ENCODE data around the gene PADI1. TPM values are rescaled to one million over a fixed set of nuclear protein-coding genes. Genes with fewer than 3 reads are reported as not detected.

Gene PADI1
- polyA plus RNA-seq, 2 of the 4 experiments (the other 2 are of a cell fraction), result 1.4 to 2.0 TPM

DNA sequence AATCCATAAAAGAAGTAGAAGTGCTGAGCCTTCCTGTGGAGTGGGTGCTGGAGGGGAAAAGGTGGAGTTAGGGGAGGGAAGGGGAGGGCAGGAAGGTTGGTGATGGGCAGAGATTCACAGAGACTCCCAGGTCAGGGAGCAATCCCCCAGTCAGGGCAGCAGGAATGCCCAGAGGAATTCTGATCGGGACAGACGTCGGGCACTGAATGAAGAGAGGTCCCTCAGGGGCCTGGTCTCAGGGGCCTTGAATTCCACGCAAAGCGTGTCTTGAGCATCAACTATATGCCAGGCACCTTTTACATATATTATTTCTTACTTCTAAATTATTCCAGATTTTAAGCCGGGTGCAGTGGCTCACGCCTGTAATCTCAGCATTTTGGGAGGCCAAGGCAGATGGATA is 7.2 kb upstream of the PADI1 start:
- WGBS (ENCODE audit: missing lambda C conversion rate), result 95% methylated on average over 7 of the region's 7 CpGs
- Histone ChIP-seq H3K4me3 (no peak overlapping the region), H3K27ac (peak overlapping the region in 1 of 2 experiments; percentile 93; a peak in 2 of 6 replicates), H3K4me2 (no peak overlapping the region), H3K9me3 (no peaks in the 10 kb centered on the region), H3K4me1 (peaks cover 35% of the 10 kb centered on the region)
- ChIA-PET POLR2A (no interaction called here), CTCF (interaction anchor here (1.4 kb wide), 1 partner anchor 39 kb away, joined by 4 read pairs; no protein-coding TSS in a partner anchor)
- ATAC-seq, result no peak
- DNase-seq (ENCODE audit: low read depth in 1 of 2, low spot score in 1 of 2), result no peak
- TF ChIP-seq, protein P1, sequence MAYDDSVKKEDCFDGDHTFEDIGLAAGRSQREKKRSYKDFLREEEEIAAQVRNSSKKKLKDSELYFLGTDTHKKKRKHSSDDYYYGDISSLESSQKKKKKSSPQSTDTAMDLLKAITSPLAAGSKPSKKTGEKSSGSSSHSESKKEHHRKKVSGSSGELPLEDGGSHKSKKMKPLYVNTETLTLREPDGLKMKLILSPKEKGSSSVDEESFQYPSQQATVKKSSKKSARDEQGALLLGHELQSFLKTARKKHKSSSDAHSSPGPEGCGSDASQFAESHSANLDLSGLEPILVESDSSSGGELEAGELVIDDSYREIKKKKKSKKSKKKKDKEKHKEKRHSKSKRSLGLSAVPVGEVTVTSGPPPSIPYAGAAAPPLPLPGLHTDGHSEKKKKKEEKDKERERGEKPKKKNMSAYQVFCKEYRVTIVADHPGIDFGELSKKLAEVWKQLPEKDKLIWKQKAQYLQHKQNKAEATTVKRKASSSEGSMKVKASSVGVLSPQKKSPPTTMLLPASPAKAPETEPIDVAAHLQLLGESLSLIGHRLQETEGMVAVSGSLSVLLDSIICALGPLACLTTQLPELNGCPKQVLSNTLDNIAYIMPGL (CRISPR knock-in tag; IDR thresholded peaks at IDR 0.05; ENCODE audit: borderline replicate concordance), result no peak
- TF ChIP-seq SREBF2 (IDR thresholded peaks at IDR 0.05), result no peak
- TF ChIP-seq POLR2A (IDR thresholded peaks at IDR 0.05; ENCODE audit: low read length), result no peak
- no peak for TF ChIP-seq ZC3H11A (IDR thresholded peaks at IDR 0.05)
- no peak for TF ChIP-seq NFE2L2 (conservative IDR thresholded peaks at IDR 0.05; ENCODE audit: low read length)
- TF ChIP-seq KDM5A (IDR thresholded peaks at IDR 0.05), result no peak
- TF ChIP-seq ZSCAN20 (CRISPR knock-in tag; IDR thresholded peaks at IDR 0.05), result no peak
- no peak for TF ChIP-seq PBX3 (IDR thresholded peaks at IDR 0.05)
- TF ChIP-seq ZFP36 (IDR thresholded peaks at IDR 0.05; ENCODE audit: borderline replicate concordance, partially characterized antibody), result no peak
- no peak for TF ChIP-seq RAD21 (conservative IDR thresholded peaks at IDR 0.05 in 1 of 2, IDR thresholded peaks at IDR 0.05 in 1 of 2)
- FAIRE-seq, result no peak

DNA sequence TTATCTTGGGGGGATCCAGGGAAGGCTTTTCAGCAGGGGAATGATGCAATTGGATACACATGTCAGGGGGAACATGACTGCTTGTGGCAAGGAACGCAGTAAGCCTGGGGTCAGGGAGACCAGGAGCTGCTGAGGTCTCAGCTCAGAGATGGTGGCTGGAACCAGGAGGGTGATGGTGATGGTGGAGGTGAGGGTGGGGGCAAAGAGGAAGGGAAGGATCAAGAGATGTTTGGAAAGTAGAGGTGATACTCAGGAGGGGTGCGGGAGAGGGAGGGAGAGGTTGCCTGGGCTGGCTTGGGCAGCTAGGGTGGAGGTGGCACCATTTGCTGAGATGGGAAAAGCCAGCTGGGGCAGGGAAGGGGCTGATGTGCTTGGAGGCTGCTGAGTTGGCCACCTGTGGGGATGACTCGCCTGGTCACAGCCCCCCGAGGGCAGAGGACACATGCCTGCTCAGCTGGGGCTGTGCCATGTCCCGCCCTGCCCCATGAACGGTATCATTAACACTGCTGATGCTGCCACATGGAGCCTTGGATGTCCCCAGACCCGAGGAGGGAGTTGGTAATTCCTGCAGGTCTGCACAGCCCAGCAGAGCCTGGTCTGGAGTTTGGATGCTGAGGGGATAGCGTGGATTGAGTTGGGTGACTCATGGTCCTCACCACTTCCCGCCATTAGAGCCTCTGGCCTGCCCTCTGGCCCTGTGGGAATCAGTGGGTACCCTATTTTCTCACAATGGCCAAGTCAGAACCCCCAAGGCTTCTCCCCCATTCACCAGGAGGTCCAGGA is 6.3 kb upstream of the PADI1 start:
- no peak overlapping the region; the same call in 2 of the 3 replicates for H3K4me2 ChIP-seq
- ATAC-seq, result no peak

GRCh38 chr1:17199267-17200044 is 5.5 kb upstream of the PADI1 start:
- no peak overlapping the region for H3K4me3 ChIP-seq
- FAIRE-seq (no peak), ATAC-seq (no peak), DNase-seq (ENCODE audit: low read depth in 1 of 2, low spot score in 1 of 2) (no peak)
- peak overlapping the region; percentile 11 to 93; a peak in 4 of 6 replicates for H3K27ac ChIP-seq
- no peak overlapping the region; the same call in 2 of the 3 replicates for H3K4me2 ChIP-seq
- CTCF ChIA-PET, result interaction anchor here (0.6 to 2.2 kb wide), 3 partner anchors 14 to 74 kb away, joined by 3 to 11 read pairs (median 4); no protein-coding TSS in a partner anchor
- TF ChIP-seq, protein P2, sequence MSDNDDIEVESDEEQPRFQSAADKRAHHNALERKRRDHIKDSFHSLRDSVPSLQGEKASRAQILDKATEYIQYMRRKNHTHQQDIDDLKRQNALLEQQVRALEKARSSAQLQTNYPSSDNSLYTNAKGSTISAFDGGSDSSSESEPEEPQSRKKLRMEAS (IDR thresholded peaks at IDR 0.05), result 0 out of 2 replicates have a peak, but pooled peaks have one; percentile 1
- no peak for TF ChIP-seq CHD2 (IDR thresholded peaks at IDR 0.05; ENCODE audit: low read length, partially characterized antibody)
- POLR2A ChIA-PET, result no interaction called here
- H3K4me1 ChIP-seq, result peaks cover 32% of the 10 kb centered on the region
- H3K9me3 ChIP-seq, result no peaks in the 10 kb centered on the region
- 69% methylated on average over 9 of the region's 9 CpGs for WGBS (ENCODE audit: missing lambda C conversion rate)

More for the DNA sequence above, 6.3 kb upstream of the PADI1 start:
- POLR2A ChIA-PET, result no interaction called here
- Histone ChIP-seq H3K4me1 (peaks cover 32% of the 10 kb centered on the region), H3K27ac (peak overlapping the region; percentile 11 to 93; a peak in 3 of 6 replicates), H3K9me3 (no peaks in the 10 kb centered on the region), H3K4me3 (no peak overlapping the region)
- CTCF ChIA-PET, result interaction anchor here (0.8 to 2.2 kb wide), 4 partner anchors 13 to 73 kb away, joined by 3 to 11 read pairs (median 4); no protein-coding TSS in a partner anchor
- no peak for TF ChIP-seq MYC (IDR thresholded peaks at IDR 0.05; ENCODE audit: borderline replicate concordance, low read length)
- TF ChIP-seq, protein P2 (IDR thresholded peaks at IDR 0.05), result 0 out of 2 replicates have a peak, but pooled peaks have one; percentile 24
- no peak for DNase-seq (ENCODE audit: low read depth in 1 of 2, low spot score in 1 of 2)
- WGBS (ENCODE audit: missing lambda C conversion rate), result 63% methylated on average over 9 of the region's 9 CpGs
- FAIRE-seq, result no peak
